HG03342 (cell line): Measurements from ENCODE around the gene LAMTOR2.
"Not testable (repeated sequence)": the region's sequence is repeated elsewhere in the genome, so short reads cannot be mapped to it uniquely, and the experiment has no call there.

Source experiments
- ATAC-seq: cut with Tn5 transposase; IDR thresholded peaks from one replicate; pipeline ENCODE4 v1.9.1; 2021; ENCODE audit warnings: mild to moderate bottlenecking, moderate library complexity; ENCODE audit not compliant: unreplicated experiment

LAMTOR2 gene

DNA sequence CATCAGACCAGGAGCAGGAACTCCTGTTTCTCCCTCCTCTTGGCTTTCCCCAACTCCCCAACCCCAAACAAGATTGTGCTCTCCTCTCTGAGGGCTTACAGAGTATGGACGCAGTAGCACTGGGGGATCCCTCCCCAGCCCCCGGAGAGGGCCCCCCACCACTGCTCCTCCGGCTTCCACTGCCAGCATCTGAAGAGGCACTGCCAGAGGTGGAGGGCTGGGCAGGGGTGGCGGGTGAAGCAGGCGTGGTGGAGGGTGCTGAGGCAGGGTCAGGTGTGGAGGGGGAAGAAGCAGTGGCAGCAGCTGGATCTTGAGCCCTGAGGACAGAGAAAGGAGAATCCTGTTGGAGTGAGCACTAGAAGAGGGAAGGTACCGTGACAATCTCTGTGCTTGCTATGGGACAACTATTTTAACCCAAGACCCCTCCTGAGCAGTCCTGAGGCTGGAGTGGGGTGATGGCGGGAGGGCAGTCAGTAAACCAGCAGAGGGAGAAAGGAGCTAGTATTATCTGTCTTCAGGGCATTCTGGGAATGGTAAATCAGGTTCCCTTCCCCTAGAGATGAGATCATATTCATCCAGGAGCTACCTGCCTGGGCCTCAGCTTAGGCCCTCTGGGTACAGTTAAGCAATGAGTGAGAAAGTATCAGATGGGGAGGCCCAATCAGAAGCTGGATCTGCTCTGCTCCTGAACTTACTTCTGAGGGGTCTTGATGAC lies 3.4 kb upstream of the LAMTOR2 start:
- no peak for ATAC-seq

DNA sequence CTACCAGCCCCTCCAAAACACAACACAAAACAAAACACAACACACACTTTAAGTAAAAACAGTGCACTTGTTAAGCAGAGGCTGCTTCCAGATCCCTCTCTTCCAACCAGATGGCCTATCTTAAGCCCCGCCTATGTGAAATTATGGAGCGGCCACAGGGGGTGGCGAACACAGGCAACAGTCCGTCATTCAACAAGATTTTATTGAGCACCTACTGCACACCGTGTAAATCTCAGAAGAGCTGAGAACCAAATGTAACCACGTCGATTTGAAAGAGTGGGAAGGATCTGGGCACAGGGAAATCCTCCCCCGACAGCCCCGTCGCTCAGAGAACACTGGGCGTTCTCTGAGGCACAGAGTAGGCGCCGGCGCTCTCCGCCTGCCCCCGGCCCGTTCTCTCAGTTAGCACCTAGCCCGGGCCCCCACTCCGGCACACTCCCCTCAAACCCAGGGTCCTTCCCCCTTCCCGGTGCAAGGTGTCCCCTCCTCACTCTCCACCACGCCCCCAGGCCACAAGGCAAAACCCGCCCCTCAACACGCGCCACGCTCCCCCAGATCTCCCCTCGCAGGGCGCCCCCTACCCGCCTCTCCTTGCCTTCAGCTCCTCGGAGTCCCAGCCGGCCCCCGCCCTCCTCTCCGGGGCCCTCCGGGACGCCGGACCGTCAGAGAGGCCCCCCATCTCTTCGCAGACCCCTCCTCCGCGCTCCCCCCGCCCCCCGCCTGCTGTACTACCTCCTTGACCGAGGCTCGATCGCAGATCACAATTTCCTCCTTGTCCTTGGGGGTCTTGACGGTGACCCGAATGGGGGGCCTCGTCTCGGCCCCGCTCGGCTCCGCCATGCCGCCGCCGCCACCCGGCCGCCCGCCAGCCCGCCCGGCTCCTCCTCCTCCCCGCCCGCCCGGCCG lies 1.5 kb upstream of the LAMTOR2 start:
- no peak for ATAC-seq

- ATAC-seq, result peak; percentile 49
These were observed 648 bp upstream of the LAMTOR2 start, which contains the start of gene UBQLN4 for GRCh38 chr1:156053768-156054499. UBQLN4 (minus strand) TSS chr1:156053798; CDS start chr1:156053701, 97 bp downstream.

- ATAC-seq, result no peak
These were observed 883 bp downstream of the LAMTOR2 start for GRCh38 chr1:156055281-156056048.

DNA sequence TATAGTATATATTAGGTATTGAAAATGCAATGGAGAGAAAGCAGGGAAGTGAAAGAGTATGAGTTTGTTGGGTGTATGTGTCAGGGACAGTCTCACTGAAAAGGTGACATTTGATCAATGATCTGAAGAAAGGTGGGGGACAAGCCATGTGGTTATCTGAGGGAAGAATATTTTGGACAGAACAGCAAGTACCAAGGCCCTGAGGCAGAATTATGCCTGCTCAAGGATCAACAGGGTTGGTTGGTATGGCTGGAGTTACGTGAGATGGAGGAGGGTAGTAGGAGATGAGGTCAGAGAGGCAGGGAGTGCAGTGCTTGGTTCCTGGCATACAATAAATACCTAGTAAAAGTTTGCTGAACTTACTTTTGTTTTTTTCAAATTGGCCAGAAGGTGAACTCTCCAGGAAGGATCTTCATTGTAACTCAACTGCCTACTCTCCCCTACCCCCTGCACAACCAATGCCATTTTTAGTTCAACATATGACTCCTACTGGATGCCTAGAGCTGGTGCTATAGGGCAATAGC lies 1.8 kb downstream of the LAMTOR2 start:
- no peak for ATAC-seq

DNA sequence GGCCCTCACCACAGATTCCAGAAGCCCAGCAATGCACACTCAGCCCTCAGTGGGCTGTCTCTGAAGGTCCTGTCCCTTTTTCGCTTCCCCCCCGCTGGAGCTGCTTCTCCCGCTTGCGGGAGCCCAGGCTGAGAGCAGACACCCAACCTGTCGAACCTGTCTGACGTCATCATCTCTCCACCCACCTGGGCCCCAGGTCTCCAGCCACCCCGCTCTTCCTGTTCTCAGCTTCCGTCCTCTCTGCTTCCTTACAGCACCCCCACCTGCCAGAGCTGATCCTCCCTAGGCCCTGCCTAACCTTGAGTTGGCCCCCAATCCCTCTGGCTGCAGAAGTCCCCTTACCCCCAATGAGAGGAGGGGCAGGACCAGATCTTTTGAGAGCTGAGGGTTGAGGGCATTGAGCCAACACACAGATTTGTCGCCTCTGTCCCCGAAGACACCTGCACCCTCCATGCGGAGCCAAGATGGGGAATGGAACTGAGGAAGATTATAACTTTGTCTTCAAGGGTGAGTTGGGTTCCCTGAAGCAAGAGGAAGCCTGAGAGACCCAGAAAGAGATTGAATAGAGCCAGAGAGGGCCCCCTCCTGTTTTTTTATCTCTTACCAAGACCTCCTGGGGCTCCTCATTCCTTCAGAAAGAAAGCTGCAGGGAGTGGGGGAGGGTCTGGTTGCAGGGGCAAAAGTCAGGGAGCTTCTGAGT lies 6.5 kb downstream of the LAMTOR2 start, which contains the start of gene RAB25:
RAB25 (plus strand) TSS at position 224 of the 700 bp plus-strand sequence; CDS start at position 465, 241 bp downstream.
- no peak for ATAC-seq

- no peak for ATAC-seq
These were observed 7.6 kb downstream of the LAMTOR2 start for GRCh38 chr1:156062189-156062588.

DNA sequence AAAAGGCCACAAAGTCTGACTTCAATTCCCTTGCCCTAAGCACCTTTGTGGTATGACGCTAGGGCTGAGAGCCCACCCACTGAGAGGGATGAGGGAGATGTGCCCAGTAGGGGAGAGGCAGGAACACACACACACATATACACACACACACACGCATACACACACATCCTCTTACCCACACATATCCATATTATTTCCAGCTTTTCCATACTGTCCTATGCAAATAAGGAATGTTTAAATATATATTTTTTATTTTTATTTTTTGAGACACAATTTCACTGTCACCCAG lies 9.4 kb downstream of the LAMTOR2 start:
- ATAC-seq, result no peak

- ATAC-seq, result no peak
These were observed 10.0 kb downstream of the LAMTOR2 start for GRCh38 chr1:156064615-156065014.

GRCh38 chr1:156065212-156065611 lies 10.6 kb downstream of the LAMTOR2 start:
- no peak for ATAC-seq

DNA sequence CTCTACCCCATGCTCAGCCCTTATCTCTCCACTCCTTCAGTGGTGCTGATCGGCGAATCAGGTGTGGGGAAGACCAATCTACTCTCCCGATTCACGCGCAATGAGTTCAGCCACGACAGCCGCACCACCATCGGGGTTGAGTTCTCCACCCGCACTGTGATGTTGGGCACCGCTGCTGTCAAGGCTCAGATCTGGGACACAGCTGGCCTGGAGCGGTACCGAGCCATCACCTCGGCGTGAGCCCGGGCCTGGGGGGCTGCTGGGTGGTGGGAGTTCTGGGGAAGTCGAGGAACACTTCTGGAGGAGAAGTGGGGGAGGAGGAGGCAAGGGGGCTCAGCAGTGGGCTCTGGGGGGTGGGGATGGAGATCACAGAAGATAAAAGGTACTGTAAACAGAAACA lies 11.3 kb downstream of the LAMTOR2 start:
- ATAC-seq, result no peak

DNA sequence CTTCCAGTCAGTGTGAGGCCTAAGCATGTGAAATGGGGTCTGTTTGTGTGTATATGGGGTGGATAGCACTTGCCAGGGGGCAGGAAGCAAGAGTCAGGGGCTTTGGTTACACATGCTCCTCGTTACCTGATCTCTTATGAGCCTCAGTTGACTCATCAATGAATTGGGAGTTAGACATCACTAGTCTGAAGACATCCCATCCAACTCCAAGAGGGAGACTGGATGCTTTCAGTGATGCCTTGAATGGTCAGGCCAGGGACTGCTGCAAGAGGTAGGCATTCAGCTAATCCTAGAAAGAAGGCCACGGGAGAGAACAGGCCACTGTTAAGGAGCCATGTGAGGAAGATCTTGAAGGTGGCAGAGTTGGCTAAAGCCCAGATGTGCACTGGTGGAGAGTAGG lies 12.7 kb downstream of the LAMTOR2 start:
- ATAC-seq, result no peak

DNA sequence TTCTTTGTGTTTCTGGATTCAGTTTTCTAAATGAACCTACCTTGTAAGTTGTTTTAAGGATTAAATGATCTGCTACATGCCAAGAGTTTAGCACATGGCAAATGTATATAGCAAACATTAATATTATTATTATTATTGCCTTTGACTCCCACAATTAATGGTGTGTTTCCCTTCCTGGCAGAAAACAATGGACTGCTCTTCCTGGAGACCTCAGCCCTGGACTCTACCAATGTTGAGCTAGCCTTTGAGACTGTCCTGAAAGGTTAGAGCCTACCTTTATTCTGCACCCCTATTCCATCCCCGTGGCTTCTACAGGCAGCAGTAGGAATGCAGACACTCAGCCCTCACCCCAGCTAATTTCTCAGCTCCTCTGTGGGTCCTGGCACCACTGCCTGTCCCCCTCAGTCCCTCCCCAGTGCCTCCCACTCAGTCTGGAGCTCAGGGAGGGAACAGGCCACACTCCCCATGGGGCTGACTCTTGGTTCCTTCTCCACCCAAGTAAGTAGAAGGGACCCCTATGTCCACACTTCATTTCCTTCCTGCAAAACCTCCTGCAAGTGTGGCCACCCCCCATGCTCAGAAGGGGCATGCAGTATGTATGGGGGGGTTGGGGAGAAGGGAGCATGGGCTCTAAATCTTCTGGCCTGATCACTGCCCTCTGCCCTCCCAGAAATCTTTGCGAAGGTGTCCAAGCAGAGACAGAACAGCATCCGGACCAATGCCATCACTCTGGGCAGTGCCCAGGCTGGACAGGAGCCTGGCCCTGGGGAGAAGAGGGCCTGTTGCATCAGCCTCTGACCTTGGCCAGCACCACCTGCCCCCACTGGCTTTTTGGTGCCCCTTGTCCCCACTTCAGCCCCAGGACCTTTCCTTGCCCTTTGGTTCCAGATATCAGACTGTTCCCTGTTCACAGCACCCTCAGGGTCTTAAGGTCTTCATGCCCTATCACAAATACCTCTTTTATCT lies 15.2 kb downstream of the LAMTOR2 start:
- ATAC-seq, result no peak

- no peak for ATAC-seq
These were observed 16.0 kb downstream of the LAMTOR2 start for GRCh38 chr1:156070548-156070947.

- ATAC-seq, result not testable (repeated sequence)
These were observed 16.8 kb downstream of the LAMTOR2 start for GRCh38 chr1:156071332-156071816.

- no peak for ATAC-seq
These were observed 17.7 kb downstream of the LAMTOR2 start for GRCh38 chr1:156072251-156072650.

DNA sequence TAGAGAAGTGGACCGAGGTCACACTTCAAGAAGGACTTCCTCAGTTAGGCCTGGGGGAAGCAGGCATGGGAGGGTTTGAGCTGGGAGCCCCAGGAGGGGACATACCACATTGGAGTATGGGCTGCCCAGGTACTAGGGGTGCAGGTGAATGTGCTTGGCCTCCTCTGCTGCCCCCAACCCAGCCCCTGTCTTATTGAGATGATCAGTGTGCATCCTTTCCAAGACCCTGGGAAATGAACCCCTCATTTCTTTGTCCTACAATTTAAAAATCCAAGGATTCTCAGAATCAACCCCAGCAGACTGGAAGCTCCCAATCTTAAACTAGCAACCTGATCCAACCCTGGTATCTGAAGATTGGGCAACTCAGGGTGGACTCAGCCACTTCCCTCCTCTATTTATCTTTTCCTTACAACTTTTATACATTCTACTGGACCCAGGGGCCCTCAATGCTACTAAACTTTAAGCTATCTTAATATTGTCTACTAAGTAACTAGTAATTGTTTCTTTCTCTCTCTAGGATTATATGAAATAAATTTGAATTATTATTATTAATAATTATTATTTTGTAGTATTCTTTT lies 18.6 kb downstream of the LAMTOR2 start:
- no peak for ATAC-seq

DNA sequence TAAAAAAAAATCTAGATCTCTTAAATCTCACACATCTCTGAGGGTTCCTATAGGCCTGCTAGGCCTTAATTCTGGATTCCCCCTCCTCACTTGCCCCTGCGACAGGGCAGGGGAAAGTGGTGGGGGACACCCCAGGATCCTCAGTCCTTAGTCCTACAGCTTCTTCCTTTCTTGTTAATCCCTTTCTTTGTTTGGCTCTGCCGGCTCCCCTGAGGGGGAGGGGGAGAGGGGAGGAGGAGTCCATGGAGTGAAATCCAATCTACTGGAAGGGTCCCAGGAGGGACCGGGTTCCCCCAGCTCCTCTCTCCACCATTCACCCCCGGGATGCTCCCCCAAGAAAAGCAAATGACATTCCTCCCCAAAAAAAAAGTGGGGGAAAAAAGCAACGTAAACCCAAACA lies 19.2 kb downstream of the LAMTOR2 start:
- ATAC-seq, result no peak
